Left ventricle myocardium inferior (tissue), 1 donor: Measurements from ENCODE around the gene UQCR10. TPM values are rescaled to one million over a fixed set of nuclear protein-coding genes. Genes with fewer than 3 reads are reported as not detected.

ENCODE experiments used
- DNase-seq: peaks from one replicate; pipeline ENCODE4 v3.0.0-alpha.2; 2020
- H3K27ac ChIP-seq: fragments of 200-600 bp; replicated peaks from 2 replicates; pipeline ENCODE4 v1.8.0; 2021
- H3K27me3 ChIP-seq: fragments of 200-600 bp; 2 replicates; pipeline ENCODE4 v1.8.0; 2021; ENCODE audit warnings: low read depth
- H3K36me3 ChIP-seq: fragments of 200-600 bp; 2 replicates; pipeline ENCODE4 v1.8.0; 2021
- H3K4me1 ChIP-seq: fragments of 200-600 bp; 2 replicates; pipeline ENCODE4 v1.8.0; 2021
- H3K4me3 ChIP-seq: fragments of 200-600 bp; 2 replicates; pipeline ENCODE4 v1.8.0; 2021; ENCODE audit warnings: mild to moderate bottlenecking, moderate library complexity
- H3K9me3 ChIP-seq: fragments of 200-600 bp; replicated peaks from 2 replicates; pipeline ENCODE4 v1.8.0; 2021
- intact Hi-C: fragments of 100-400 bp; cut with micrococcal nuclease; formaldehyde crosslinking; loops from one replicate; pipeline ENCODE4 v1.11.0; 2022
- total RNA-seq: library from RNA; stranded (reverse); fragmentation: NEBNext Ultra II Directional; extraction: Animal tissue kit (Norgen Biotek cat#: 25700); gene quantifications from one replicate; pipeline ENCODE4 v1.2.1, GENCODE V29; 2021
- TF ChIP-seq, protein P1 (sequence below): fragments of 200-600 bp; IDR thresholded peaks from 2 replicates; pipeline ENCODE4 v1.8.0; 2021; ENCODE audit warnings: antibody characterized with exemption, mild to moderate bottlenecking, borderline replicate concordance
- donor health status: DM: no; HTN: yes; CAD: no; lungs with severe emphysema.

UQCR10 gene
- total RNA-seq, 1 donor from 2014 or later, result 403 TPM

GRCh38 chr22:29726512-29727130 is 40.5 kb upstream of the UQCR10 start:
- Histone ChIP-seq H3K36me3 (peaks cover 12% of the 10 kb centered on the region), H3K27me3 (peaks cover 52% of the 10 kb centered on the region), H3K4me1 (no peaks in the 10 kb centered on the region), H3K4me3 (no peak overlapping the region), H3K9me3 (no peaks in the 10 kb centered on the region), H3K27ac (no peak overlapping the region)
- intact Hi-C loops, result no loop called here
- TF ChIP-seq, protein P1, sequence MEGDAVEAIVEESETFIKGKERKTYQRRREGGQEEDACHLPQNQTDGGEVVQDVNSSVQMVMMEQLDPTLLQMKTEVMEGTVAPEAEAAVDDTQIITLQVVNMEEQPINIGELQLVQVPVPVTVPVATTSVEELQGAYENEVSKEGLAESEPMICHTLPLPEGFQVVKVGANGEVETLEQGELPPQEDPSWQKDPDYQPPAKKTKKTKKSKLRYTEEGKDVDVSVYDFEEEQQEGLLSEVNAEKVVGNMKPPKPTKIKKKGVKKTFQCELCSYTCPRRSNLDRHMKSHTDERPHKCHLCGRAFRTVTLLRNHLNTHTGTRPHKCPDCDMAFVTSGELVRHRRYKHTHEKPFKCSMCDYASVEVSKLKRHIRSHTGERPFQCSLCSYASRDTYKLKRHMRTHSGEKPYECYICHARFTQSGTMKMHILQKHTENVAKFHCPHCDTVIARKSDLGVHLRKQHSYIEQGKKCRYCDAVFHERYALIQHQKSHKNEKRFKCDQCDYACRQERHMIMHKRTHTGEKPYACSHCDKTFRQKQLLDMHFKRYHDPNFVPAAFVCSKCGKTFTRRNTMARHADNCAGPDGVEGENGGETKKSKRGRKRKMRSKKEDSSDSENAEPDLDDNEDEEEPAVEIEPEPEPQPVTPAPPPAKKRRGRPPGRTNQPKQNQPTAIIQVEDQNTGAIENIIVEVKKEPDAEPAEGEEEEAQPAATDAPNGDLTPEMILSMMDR, result no peak
- no peak for DNase-seq

- H3K4me1 ChIP-seq, result no peaks in the 10 kb centered on the region
- intact Hi-C loops, result no loop called here
- peaks cover 47% of the 10 kb centered on the region for H3K27me3 ChIP-seq
- DNase-seq, result peak; percentile 37
- no peak overlapping the region for H3K4me3 ChIP-seq
- no peaks in the 10 kb centered on the region for H3K9me3 ChIP-seq
- no peak overlapping the region for H3K27ac ChIP-seq
- H3K36me3 ChIP-seq, result peaks cover 12% of the 10 kb centered on the region
- TF ChIP-seq, protein P1, result peak; percentile 57
Measured at GRCh38 chr22:29727131-29727523, 40.0 kb upstream of the UQCR10 start.

DNA sequence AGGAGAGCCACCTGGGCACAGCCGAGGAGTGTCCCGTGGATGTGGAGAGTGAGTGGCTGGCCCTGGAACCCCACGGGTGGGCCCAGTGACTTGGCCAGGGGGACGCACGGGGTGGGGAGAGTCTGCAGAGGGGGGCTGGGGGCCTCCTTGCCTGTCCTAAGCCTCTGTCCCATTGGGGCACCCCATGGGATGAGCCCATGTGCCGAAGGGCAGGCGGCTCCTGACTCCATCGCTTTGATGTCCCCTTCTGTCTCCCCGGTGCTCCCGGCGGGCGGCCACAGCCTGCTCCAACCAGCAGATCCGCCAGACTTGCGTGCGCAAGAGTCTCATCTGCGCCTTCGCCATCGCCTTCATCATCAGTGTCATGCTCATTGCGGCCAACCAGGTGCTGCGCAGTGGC is 38.0 kb upstream of the UQCR10 start:
- intact Hi-C loops, result no loop called here

GRCh38 chr22:29731058-29731850 is 35.9 kb upstream of the UQCR10 start:
- Histone ChIP-seq H3K27me3 (peaks cover 7% of the 10 kb centered on the region), H3K36me3 (peaks cover 32% of the 10 kb centered on the region), H3K4me3 (no peak overlapping the region), H3K27ac (no peak overlapping the region), H3K4me1 (peaks cover 8% of the 10 kb centered on the region), H3K9me3 (no peaks in the 10 kb centered on the region)
- TF ChIP-seq, protein P1, result no peak
- intact Hi-C loops, result no loop called here
- DNase-seq, result no peak

More for the DNA sequence above, 38.0 kb upstream of the UQCR10 start:
- Histone ChIP-seq H3K4me1 (peaks cover 7% of the 10 kb centered on the region), H3K27me3 (peaks cover 27% of the 10 kb centered on the region), H3K36me3 (peaks cover 25% of the 10 kb centered on the region), H3K4me3 (no peak overlapping the region), H3K9me3 (no peaks in the 10 kb centered on the region), H3K27ac (no peak overlapping the region)
- TF ChIP-seq, protein P1, result no peak
- no peak for DNase-seq

- no peak for DNase-seq
- TF ChIP-seq, protein P1, result no peak
- H3K4me1 ChIP-seq, result peaks cover 8% of the 10 kb centered on the region
- no peak overlapping the region for H3K27ac ChIP-seq
- no peaks in the 10 kb centered on the region for H3K27me3 ChIP-seq
- H3K9me3 ChIP-seq, result no peaks in the 10 kb centered on the region
- peaks cover 35% of the 10 kb centered on the region for H3K36me3 ChIP-seq
- H3K4me3 ChIP-seq, result no peak overlapping the region
- intact Hi-C loops, result no loop called here
Measured at GRCh38 chr22:29732883-29733282, 34.3 kb upstream of the UQCR10 start.
